Uterus (tissue), 2 donors: ENCODE results near the gene RASA2.

Experiments used
- POLR2A ChIP-seq, 2 donors: fragments of 450-650 bp; IDR thresholded peaks; one replicate each; pipeline ENCODE4 v1.6.1; 2016; ENCODE audit warnings: antibody characterized with exemption in 2 of 2, mild to moderate bottlenecking in 1 of 2, moderate library complexity in 1 of 2
- TF ChIP-seq, protein P1 (sequence below), 4 experiments: fragments of 200-600 bp in 2 of 4; fragments of 450-650 bp in 2 of 4; sonication (generic) in 2 of 4; IDR thresholded peaks; one replicate each; pipeline ENCODE4 v1.5.1; 2016 to 2019; ENCODE audit warnings: antibody characterized with exemption in 4 of 4, mild to moderate bottlenecking in 2 of 4, moderate library complexity in 1 of 4

DNA sequence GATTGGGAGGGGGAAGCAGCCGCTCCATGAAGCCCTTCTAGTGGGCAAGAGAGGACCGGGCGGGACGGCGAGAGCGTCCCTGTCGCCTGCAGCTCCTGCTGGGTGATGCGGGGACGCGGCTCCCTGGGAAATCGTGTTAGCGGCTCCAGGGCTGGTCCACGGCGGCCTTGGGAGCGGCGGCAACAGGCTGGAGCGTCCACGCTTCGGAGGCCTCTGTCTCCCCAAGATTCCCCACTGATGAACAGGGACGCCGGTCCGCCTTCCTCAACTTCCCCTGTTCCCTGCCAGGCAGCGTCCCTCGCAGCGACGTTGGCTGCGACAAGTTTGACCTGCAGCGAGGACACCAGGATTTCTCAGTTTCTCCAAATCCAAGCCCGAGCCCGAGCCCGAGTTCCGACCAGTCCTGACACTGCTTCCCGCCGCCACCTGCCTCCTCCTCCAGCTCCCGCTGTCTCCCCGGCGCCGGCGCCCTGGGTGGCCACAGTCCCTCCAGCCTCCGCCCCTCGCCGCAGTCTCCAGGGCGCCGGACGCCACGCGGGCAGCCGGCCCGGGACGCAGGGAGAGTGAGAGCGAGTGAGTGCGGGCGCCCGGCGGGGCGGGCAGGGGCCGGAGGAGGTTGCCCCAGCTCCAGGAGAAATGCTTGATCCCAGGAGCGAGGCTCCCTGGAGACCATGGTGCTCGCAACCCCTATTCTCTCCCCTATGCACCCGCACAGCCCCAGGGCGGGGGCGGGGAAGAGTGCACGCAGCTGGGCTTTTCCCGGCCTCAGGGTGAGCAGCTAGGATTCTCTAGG, 173.2 kb downstream of the RASA2 start:
- TF ChIP-seq, protein P1, sequence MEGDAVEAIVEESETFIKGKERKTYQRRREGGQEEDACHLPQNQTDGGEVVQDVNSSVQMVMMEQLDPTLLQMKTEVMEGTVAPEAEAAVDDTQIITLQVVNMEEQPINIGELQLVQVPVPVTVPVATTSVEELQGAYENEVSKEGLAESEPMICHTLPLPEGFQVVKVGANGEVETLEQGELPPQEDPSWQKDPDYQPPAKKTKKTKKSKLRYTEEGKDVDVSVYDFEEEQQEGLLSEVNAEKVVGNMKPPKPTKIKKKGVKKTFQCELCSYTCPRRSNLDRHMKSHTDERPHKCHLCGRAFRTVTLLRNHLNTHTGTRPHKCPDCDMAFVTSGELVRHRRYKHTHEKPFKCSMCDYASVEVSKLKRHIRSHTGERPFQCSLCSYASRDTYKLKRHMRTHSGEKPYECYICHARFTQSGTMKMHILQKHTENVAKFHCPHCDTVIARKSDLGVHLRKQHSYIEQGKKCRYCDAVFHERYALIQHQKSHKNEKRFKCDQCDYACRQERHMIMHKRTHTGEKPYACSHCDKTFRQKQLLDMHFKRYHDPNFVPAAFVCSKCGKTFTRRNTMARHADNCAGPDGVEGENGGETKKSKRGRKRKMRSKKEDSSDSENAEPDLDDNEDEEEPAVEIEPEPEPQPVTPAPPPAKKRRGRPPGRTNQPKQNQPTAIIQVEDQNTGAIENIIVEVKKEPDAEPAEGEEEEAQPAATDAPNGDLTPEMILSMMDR (IDR thresholded peaks at IDR 0.05), result no peak
- no peak for TF ChIP-seq POLR2A (IDR thresholded peaks at IDR 0.05)
